Peyer's patch (tissue), 4 donors: ENCODE results near the gene DOK4.

Source experiments
- POLR2A ChIP-seq, 2 donors: fragments of 450-650 bp; IDR thresholded peaks; one replicate each; pipeline ENCODE4 v1.5.1; 2017; ENCODE audit warnings: antibody characterized with exemption in 2 of 2, mild to moderate bottlenecking in 2 of 2, moderate library complexity in 2 of 2
- TF ChIP-seq, protein P1 (sequence below), 6 experiments: fragments of 450-650 bp in 4 of 6; fragments of 200-600 bp in 2 of 6; sonication (generic) in 1 of 6; IDR thresholded peaks; one replicate each; pipeline ENCODE4 v1.5.1; 2017 to 2019; ENCODE audit warnings: antibody characterized with exemption in 6 of 6, mild to moderate bottlenecking in 3 of 6, moderate library complexity in 1 of 6

DNA sequence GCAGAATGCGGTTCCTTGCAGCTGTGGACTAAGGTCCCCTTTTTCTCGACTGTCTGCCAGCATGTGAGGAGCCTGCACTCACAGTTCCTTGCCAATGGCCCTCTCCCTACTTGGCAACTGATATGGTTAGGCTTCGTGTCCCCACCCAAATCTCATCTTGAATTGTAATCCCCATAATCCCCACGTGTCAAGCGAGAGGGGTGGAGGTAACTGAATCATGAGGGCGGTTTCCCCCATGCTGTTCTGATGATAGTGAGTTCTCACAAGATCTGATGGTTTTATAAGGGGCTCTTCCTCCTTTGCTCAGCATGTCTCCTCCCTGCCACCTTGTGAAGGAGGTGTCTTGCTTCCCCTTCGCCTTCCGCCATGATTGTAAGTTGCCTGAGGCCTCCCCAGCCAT lies 59.0 kb downstream of the DOK4 start:
- TF ChIP-seq, protein P1, sequence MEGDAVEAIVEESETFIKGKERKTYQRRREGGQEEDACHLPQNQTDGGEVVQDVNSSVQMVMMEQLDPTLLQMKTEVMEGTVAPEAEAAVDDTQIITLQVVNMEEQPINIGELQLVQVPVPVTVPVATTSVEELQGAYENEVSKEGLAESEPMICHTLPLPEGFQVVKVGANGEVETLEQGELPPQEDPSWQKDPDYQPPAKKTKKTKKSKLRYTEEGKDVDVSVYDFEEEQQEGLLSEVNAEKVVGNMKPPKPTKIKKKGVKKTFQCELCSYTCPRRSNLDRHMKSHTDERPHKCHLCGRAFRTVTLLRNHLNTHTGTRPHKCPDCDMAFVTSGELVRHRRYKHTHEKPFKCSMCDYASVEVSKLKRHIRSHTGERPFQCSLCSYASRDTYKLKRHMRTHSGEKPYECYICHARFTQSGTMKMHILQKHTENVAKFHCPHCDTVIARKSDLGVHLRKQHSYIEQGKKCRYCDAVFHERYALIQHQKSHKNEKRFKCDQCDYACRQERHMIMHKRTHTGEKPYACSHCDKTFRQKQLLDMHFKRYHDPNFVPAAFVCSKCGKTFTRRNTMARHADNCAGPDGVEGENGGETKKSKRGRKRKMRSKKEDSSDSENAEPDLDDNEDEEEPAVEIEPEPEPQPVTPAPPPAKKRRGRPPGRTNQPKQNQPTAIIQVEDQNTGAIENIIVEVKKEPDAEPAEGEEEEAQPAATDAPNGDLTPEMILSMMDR (IDR thresholded peaks at IDR 0.05) = no peak
- no peak for TF ChIP-seq POLR2A (IDR thresholded peaks at IDR 0.05)
